ENCODE results near the gene USP44.
A peak's percentile ranks its signal among the peaks of the same experiment; 100 is the strongest.
"Not testable (repeated sequence)": the region's sequence is repeated elsewhere in the genome, so short reads cannot be mapped to it uniquely, and the experiment has no call there.

Gene USP44

GRCh38 chr12:95506707-95507523 lies 44.4 kb downstream of the USP44 start:
- DNase-seq (ENCODE audit: low spot score) = no peak

GRCh38 chr12:95505039-95505438 lies 46.2 kb downstream of the USP44 start:
- DNase-seq (ENCODE audit: low spot score) = no peak

GRCh38 chr12:95504140-95504539 lies 47.1 kb downstream of the USP44 start:
- DNase-seq (ENCODE audit: low spot score) = no peak

- no peak for DNase-seq (ENCODE audit: low spot score)
Observed at GRCh38 chr12:95499772-95500171, 51.5 kb downstream of the USP44 start.

GRCh38 chr12:95498968-95499367 lies 52.3 kb downstream of the USP44 start:
- DNase-seq (ENCODE audit: low spot score) = no peak

- no peak for DNase-seq (ENCODE audit: low spot score)
Observed at GRCh38 chr12:95497031-95497430, 54.2 kb downstream of the USP44 start.

GRCh38 chr12:95495433-95495832 lies 55.8 kb downstream of the USP44 start:
- no peak for DNase-seq (ENCODE audit: low spot score)

GRCh38 chr12:95494888-95495287 lies 56.4 kb downstream of the USP44 start:
- DNase-seq (ENCODE audit: low spot score) = no peak

- DNase-seq (ENCODE audit: low spot score) = no peak
Observed at GRCh38 chr12:95492462-95492861, 58.8 kb downstream of the USP44 start.

GRCh38 chr12:95487024-95487423 lies 64.3 kb downstream of the USP44 start:
- no peak for DNase-seq (ENCODE audit: low spot score)

- DNase-seq (ENCODE audit: low spot score) = no peak
Observed at GRCh38 chr12:95484524-95484923, 66.8 kb downstream of the USP44 start.

- DNase-seq (ENCODE audit: low spot score) = not testable (repeated sequence)
Observed at GRCh38 chr12:95482564-95482963, 68.7 kb downstream of the USP44 start.

- DNase-seq (ENCODE audit: low spot score) = no peak
Observed at GRCh38 chr12:95481888-95482287, 69.4 kb downstream of the USP44 start.

GRCh38 chr12:95481072-95481471 lies 70.2 kb downstream of the USP44 start:
- DNase-seq (ENCODE audit: low spot score) = no peak

- no peak for DNase-seq (ENCODE audit: low spot score)
Observed at GRCh38 chr12:95480230-95480629, 71.0 kb downstream of the USP44 start.

GRCh38 chr12:95474660-95474958 lies 76.7 kb downstream of the USP44 start:
- no peak for DNase-seq (ENCODE audit: low spot score)

GRCh38 chr12:95473884-95474659 lies 77.2 kb downstream of the USP44 start, which contains the start of gene METAP2:
TSS of gene METAP2 (plus strand) at chr12:95474152. CDS start at chr12:95474180, 28 bp downstream.
- peak; percentile 92 for DNase-seq (ENCODE audit: low spot score)

GRCh38 chr12:95473231-95473883 lies 77.9 kb downstream of the USP44 start:
- DNase-seq (ENCODE audit: low spot score) = peak; percentile 29

GRCh38 chr12:95470300-95470699 lies 81.0 kb downstream of the USP44 start:
- DNase-seq (ENCODE audit: low spot score) = no peak

Measured in CD4-positive, alpha-beta T cell treated with Interleukin-15 for 4 hours (primary cell).